ENCODE data around the gene SLA2.

SLA2 gene

GRCh38 chr20:36573103-36573797, 72.7 kb downstream of the SLA2 start, which contains the start of gene TGIF2:
Gene TGIF2 (plus strand): TSS chr20:36573597. CDS start chr20:36578775, 5,178 bp downstream.
- peak; percentile 40 for ATAC-seq
- peak; percentile 25; the same call in 1 of the 2 replicates for TF ChIP-seq PATZ1 (CRISPR knock-in tag; IDR thresholded peaks at IDR 0.05; ENCODE audit: borderline replicate concordance)
- TF ChIP-seq CREB5 (CRISPR knock-in tag; IDR thresholded peaks at IDR 0.05; ENCODE audit: low read depth), result no peak
- TF ChIP-seq TSHZ2 (CRISPR knock-in tag; IDR thresholded peaks at IDR 0.05), result peak; percentile 61; the same call in 1 of the 2 replicates
- TF ChIP-seq TCF4 (CRISPR knock-in tag; IDR thresholded peaks at IDR 0.05; ENCODE audit: borderline replicate concordance), result no peak
- TF ChIP-seq ZNF70 (CRISPR knock-in tag; IDR thresholded peaks at IDR 0.05), result no peak
- peak; percentile 73; the same call in 1 of the 2 replicates for TF ChIP-seq ZFP3 (CRISPR knock-in tag; IDR thresholded peaks at IDR 0.05)
- TF ChIP-seq OSR1 (CRISPR knock-in tag; IDR thresholded peaks at IDR 0.05), result no peak
- TF ChIP-seq CSDC2 (CRISPR knock-in tag; IDR thresholded peaks at IDR 0.05), result peak; percentile 83
- TF ChIP-seq TOX (CRISPR knock-in tag; IDR thresholded peaks at IDR 0.05; ENCODE audit: borderline replicate concordance), result no peak
- no peak for TF ChIP-seq BACH2 (CRISPR knock-in tag; IDR thresholded peaks at IDR 0.05; ENCODE audit: borderline replicate concordance)
- TF ChIP-seq GLIS3 (CRISPR knock-in tag; IDR thresholded peaks at IDR 0.05), result no peak
- TF ChIP-seq PPARA (CRISPR knock-in tag; IDR thresholded peaks at IDR 0.05; ENCODE audit: borderline replicate concordance), result no peak
- TF ChIP-seq SNAI2 (CRISPR knock-in tag; IDR thresholded peaks at IDR 0.05), result peak; percentile 76; the same call in 1 of the 2 replicates
- TF ChIP-seq ZFP30 (CRISPR knock-in tag; IDR thresholded peaks at IDR 0.05), result no peak
- TF ChIP-seq RARB (CRISPR knock-in tag; IDR thresholded peaks at IDR 0.05), result no peak
- TF ChIP-seq POU6F1 (CRISPR knock-in tag; IDR thresholded peaks at IDR 0.05; ENCODE audit: borderline replicate concordance, low read depth), result no peak
- TF ChIP-seq ZNF8 (CRISPR knock-in tag; IDR thresholded peaks at IDR 0.05), result no peak
- TF ChIP-seq CSRNP3 (CRISPR knock-in tag; IDR thresholded peaks at IDR 0.05), result no peak
- no peak for TF ChIP-seq ARNTL (CRISPR knock-in tag; IDR thresholded peaks at IDR 0.05; ENCODE audit: borderline replicate concordance, low read depth)
- TF ChIP-seq ZC3H10 (CRISPR knock-in tag; IDR thresholded peaks at IDR 0.05), result no peak
- no peak for TF ChIP-seq ISL1 (CRISPR knock-in tag; IDR thresholded peaks at IDR 0.05)

GRCh38 chr20:36572701-36573102, 73.3 kb downstream of the SLA2 start:
- ATAC-seq, result no peak
- TF ChIP-seq CREB5 (CRISPR knock-in tag; IDR thresholded peaks at IDR 0.05; ENCODE audit: low read depth), result no peak
- no peak for TF ChIP-seq TOX (CRISPR knock-in tag; IDR thresholded peaks at IDR 0.05; ENCODE audit: borderline replicate concordance)
- TF ChIP-seq CSDC2 (CRISPR knock-in tag; IDR thresholded peaks at IDR 0.05), result no peak
- TF ChIP-seq RARB (CRISPR knock-in tag; IDR thresholded peaks at IDR 0.05), result no peak
- no peak for TF ChIP-seq BACH2 (CRISPR knock-in tag; IDR thresholded peaks at IDR 0.05; ENCODE audit: borderline replicate concordance)
- no peak for TF ChIP-seq TSHZ2 (CRISPR knock-in tag; IDR thresholded peaks at IDR 0.05)
- no peak for TF ChIP-seq ZFP30 (CRISPR knock-in tag; IDR thresholded peaks at IDR 0.05)
- no peak for TF ChIP-seq ESRRG (CRISPR knock-in tag; IDR thresholded peaks at IDR 0.05)
- no peak for TF ChIP-seq ZFP3 (CRISPR knock-in tag; IDR thresholded peaks at IDR 0.05)
- TF ChIP-seq ZNF565 (CRISPR knock-in tag; conservative IDR thresholded peaks at IDR 0.05; ENCODE audit: low read depth), result no peak
- no peak for TF ChIP-seq POU6F1 (CRISPR knock-in tag; IDR thresholded peaks at IDR 0.05; ENCODE audit: borderline replicate concordance, low read depth)
- no peak for TF ChIP-seq ZC3H10 (CRISPR knock-in tag; IDR thresholded peaks at IDR 0.05)
- no peak for TF ChIP-seq ARNTL (CRISPR knock-in tag; IDR thresholded peaks at IDR 0.05; ENCODE audit: borderline replicate concordance, low read depth)

Measured in SK-N-SH treated with all-trans-retinoic acid at 6 μM for 48 hours (cell line).